HEK293T (cell line): ENCODE measurements around the gene SDHC.

Experiments used
- CTCF ChIA-PET: fragments of 350-600 bp; formaldehyde crosslinking; extraction: SDS; loops from one replicate; lab custom pipeline; 2021; ENCODE audit warnings: antibody characterized with exemption, inconsistent platforms; lab: Yijun Ruan, JAX
- POLR2A ChIA-PET: fragments of 350-600 bp; formaldehyde crosslinking; extraction: SDS; loops from one replicate; lab custom pipeline; 2020; ENCODE audit warnings: antibody characterized with exemption, inconsistent platforms; lab: Yijun Ruan, JAX
- DNase-seq: peaks from one replicate; pipeline ENCODE4 v3.0.0; 2012; ENCODE audit warnings: mixed read lengths; ENCODE audit errors: extremely low spot score
- ARNT ChIP-seq: fragments of 450-650 bp; IDR thresholded peaks from 2 replicates; pipeline ENCODE4 v1.6.1; 2017; ENCODE audit warnings: mild to moderate bottlenecking
- BHLHE40 ChIP-seq: fragments of 450-650 bp; IDR thresholded peaks from 2 replicates; pipeline ENCODE4 v1.6.1; 2016; ENCODE audit warnings: mild to moderate bottlenecking, moderate library complexity, borderline replicate concordance
- CTBP1 ChIP-seq: fragments of 450-650 bp; IDR thresholded peaks from 2 replicates; pipeline ENCODE4 v1.6.1; 2016; ENCODE audit warnings: borderline replicate concordance
- ELF4 ChIP-seq: fragments of 450-650 bp; IDR thresholded peaks from 2 replicates; pipeline ENCODE4 v1.6.1; 2017; ENCODE audit warnings: antibody characterized with exemption
- FOXA1 ChIP-seq: fragments of 450-650 bp; IDR thresholded peaks from 2 replicates; pipeline ENCODE4 v1.6.1; 2016; ENCODE audit warnings: mild to moderate bottlenecking
- FOXK2 ChIP-seq: fragments of 450-650 bp; IDR thresholded peaks from 2 replicates; pipeline ENCODE4 v1.6.1; 2016; ENCODE audit warnings: mild to moderate bottlenecking
- FOXM1 ChIP-seq: fragments of 450-650 bp; IDR thresholded peaks from 2 replicates; pipeline ENCODE4 v1.6.1; 2017; ENCODE audit warnings: mild to moderate bottlenecking, borderline replicate concordance
- HDGF ChIP-seq: fragments of 450-650 bp; IDR thresholded peaks from 2 replicates; pipeline ENCODE4 v1.6.1; 2017; ENCODE audit warnings: antibody characterized with exemption, borderline replicate concordance
- L3MBTL2 ChIP-seq: fragments of 450-650 bp; conservative IDR thresholded peaks from 2 replicates; pipeline ENCODE4 v1.6.1; 2016; ENCODE audit warnings: mild to moderate bottlenecking
- LEF1 ChIP-seq: fragments of 450-650 bp; IDR thresholded peaks from 2 replicates; pipeline ENCODE4 v1.6.1; 2017; ENCODE audit warnings: mild to moderate bottlenecking, borderline replicate concordance
- NFRKB ChIP-seq: fragments of 450-650 bp; IDR thresholded peaks from 2 replicates; pipeline ENCODE4 v1.6.1; 2016; ENCODE audit warnings: mild to moderate bottlenecking, moderate library complexity
- SP1 ChIP-seq: fragments of 450-650 bp; IDR thresholded peaks from 2 replicates; pipeline ENCODE4 v1.6.1; 2017
- SUZ12 ChIP-seq: fragments of 450-650 bp; IDR thresholded peaks from 2 replicates; pipeline ENCODE4 v1.6.1; 2016; ENCODE audit warnings: mild to moderate bottlenecking
- TARDBP ChIP-seq: fragments of 450-650 bp; IDR thresholded peaks from 2 replicates; pipeline ENCODE4 v1.6.1; 2016
- ZNF384 ChIP-seq: fragments of 450-650 bp; IDR thresholded peaks from 2 replicates; pipeline ENCODE4 v1.6.1; 2016
- TF ChIP-seq, protein P1 (sequence below): fragments of 450-650 bp; IDR thresholded peaks from 2 replicates; pipeline ENCODE4 v1.6.1; 2016

Gene SDHC

DNA sequence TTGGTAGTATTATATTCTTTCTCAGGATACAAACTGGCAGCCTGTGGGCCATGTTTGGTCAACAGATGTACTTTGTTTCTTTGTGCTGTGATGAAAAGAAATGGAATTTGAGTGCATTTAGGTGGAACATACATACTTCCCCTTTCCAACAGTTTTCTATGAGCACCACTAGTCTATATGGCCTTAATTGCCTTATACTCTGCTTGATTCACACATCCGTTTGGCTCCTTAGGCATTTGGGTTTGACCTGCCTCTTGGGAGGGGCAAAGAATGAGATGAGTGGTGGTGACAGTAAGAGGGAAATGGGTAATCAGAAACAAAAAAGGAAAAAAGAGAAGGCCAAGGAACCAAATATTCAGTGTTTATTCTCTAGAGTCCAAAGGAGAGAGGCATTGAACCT lies 36.5 kb downstream of the SDHC start:
- POLR2A ChIA-PET: no interaction called here
- DNase-seq: no peak
- CTCF ChIA-PET: no interaction called here

DNA sequence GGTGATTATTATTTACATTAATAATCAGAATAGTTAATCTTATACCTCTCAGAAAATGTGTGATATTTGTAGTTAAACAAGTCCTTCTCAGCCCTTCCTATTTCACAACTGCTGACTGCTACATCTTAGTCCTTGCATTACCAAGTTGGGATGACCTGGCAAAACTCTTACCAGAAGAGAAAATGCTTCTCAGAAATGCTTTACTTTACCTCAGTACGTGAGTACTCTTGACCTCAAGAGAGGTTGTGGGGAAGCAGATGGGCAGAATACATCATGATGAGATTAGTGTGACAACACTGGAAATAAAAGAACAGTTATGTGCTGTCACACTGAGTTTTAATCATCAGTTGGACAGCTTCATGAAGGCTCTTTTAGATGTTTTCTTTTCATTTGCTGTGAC lies 37.3 kb downstream of the SDHC start:
- POLR2A ChIA-PET: interaction anchor here (1.3 kb wide), 1 partner anchor 37 kb away, joined by 3 read pairs; no protein-coding TSS in a partner anchor
- CTCF ChIA-PET: no interaction called here
- TF ChIP-seq HDGF: no peak
- TF ChIP-seq FOXK2: no peak
- TF ChIP-seq LEF1: no peak
- TF ChIP-seq ZNF384: no peak
- TF ChIP-seq NFRKB: no peak
- TF ChIP-seq FOXM1: no peak
- no peak for TF ChIP-seq SUZ12
- TF ChIP-seq, protein P1, sequence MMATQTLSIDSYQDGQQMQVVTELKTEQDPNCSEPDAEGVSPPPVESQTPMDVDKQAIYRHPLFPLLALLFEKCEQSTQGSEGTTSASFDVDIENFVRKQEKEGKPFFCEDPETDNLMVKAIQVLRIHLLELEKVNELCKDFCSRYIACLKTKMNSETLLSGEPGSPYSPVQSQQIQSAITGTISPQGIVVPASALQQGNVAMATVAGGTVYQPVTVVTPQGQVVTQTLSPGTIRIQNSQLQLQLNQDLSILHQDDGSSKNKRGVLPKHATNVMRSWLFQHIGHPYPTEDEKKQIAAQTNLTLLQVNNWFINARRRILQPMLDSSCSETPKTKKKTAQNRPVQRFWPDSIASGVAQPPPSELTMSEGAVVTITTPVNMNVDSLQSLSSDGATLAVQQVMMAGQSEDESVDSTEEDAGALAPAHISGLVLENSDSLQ: no peak
- no peak for TF ChIP-seq BHLHE40
- TF ChIP-seq TARDBP: no peak
- DNase-seq: no peak

More for the DNA sequence above, 36.5 kb downstream of the SDHC start:
- TF ChIP-seq FOXK2: no peak
- no peak for TF ChIP-seq ZNF384
- no peak for TF ChIP-seq SP1
- TF ChIP-seq NFRKB: no peak
- TF ChIP-seq LEF1: no peak
- TF ChIP-seq SUZ12: no peak
- no peak for TF ChIP-seq L3MBTL2
- no peak for TF ChIP-seq BHLHE40
- no peak for TF ChIP-seq TARDBP
- TF ChIP-seq FOXA1: no peak
- no peak for TF ChIP-seq FOXM1
- no peak for TF ChIP-seq HDGF
- TF ChIP-seq ARNT: no peak
- no peak for TF ChIP-seq CTBP1

DNA sequence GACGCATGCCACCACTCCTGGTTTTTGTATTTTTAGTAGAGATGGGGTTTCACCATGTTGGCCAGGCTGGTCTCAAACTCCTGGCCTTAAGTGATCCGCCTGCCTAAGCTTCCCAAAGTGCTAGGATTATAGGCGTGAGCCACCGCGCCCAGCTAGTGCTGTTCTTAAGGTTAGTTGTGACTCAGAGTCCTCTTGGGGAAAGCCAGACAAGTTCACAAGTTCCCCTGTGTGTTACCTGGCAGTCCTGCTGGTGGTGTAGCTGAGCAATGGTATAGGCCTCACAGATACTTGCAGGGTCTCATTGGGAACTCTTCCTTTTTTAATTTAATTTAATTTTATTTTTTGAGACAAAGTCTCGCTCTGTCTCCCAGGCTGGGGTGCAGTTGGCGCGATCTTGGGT lies 42.9 kb downstream of the SDHC start:
- ChIA-PET POLR2A (no interaction called here), CTCF (no interaction called here)
- DNase-seq: no peak
- no peak for TF ChIP-seq FOXM1
- no peak for TF ChIP-seq FOXA1
- TF ChIP-seq SUZ12: no peak
- no peak for TF ChIP-seq L3MBTL2
- no peak for TF ChIP-seq CTBP1
- TF ChIP-seq, protein P1: no peak

DNA sequence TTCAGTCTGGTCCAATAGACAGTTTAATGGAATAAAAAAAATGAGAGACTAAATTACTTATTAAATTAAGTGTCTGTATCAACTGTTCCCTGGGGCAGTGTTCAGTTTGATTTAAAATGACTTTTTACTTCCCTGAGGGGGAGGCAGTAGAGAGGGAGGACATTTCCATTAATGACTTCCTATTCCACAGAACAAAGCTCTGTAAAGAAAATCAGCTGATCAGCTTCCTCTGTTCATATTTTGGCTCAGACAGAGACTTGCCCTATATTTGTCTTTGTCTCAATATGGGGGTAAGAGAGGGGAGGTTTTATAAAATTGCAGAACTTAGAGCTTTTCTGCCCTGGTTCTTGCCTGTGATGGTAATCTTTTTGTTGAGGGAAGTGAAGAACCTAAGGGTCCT lies 45.1 kb downstream of the SDHC start:
- POLR2A ChIA-PET: no interaction called here
- CTCF ChIA-PET: no interaction called here
- DNase-seq: no peak
- TF ChIP-seq FOXA1 (no peak), SP1 (no peak), TARDBP (no peak), FOXM1 (no peak), CTBP1 (no peak), L3MBTL2 (no peak), HDGF (no peak), BHLHE40 (no peak), LEF1 (no peak), NFRKB (no peak), ELF4 (no peak), ZNF384 (no peak), FOXK2 (no peak), ARNT (no peak), SUZ12 (no peak)
- TF ChIP-seq, protein P1: no peak

DNA sequence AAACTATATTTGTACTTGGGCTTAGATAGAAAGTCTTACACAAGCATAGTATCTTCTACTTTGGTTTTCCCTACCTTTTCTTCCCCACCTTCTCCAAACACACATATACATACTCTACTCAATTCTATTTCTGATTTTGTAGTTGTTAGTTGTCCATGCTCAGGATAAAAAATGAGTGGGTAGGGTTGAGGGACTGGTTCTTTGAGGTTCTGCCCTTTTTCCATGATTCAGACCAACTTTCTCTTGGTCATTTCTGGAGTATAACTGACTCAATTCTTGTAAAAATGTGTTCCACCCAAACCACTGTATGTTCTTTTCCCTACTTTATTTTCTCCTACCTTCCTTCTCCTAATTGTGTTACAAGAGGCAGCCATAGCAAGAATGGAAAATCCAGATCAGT lies 50.2 kb downstream of the SDHC start:
- no peak for DNase-seq
- TF ChIP-seq FOXK2: no peak
- TF ChIP-seq LEF1: no peak
- TF ChIP-seq FOXM1: no peak
- no peak for TF ChIP-seq L3MBTL2
- TF ChIP-seq BHLHE40: no peak
- no peak for TF ChIP-seq SP1
- TF ChIP-seq SUZ12: no peak
- ChIA-PET CTCF (no interaction called here), POLR2A (no interaction called here)

DNA sequence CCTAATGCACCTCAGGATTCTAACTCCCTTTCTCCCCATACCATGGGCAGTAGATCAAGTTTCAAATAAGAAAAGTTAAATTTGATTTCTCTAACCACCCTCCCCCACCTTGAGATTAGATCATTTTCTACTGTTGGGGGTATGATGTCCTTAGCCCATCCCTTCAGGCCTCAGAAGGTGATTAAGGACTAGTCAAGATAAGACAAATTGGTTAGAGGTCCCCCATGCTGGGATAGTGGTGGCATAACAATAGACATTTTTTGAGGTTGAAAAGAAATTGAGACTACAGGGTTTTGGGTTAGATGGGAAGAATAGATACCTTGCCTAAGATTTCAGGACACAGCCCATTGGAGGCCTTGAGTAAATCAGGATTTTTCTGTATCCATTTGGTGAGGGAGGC lies 51.0 kb downstream of the SDHC start:
- DNase-seq: no peak
- TF ChIP-seq ARNT: no peak
- no peak for TF ChIP-seq SP1
- no peak for TF ChIP-seq NFRKB
- TF ChIP-seq BHLHE40: no peak
- TF ChIP-seq SUZ12: no peak
- TF ChIP-seq ELF4: no peak
- no peak for TF ChIP-seq HDGF
- no peak for TF ChIP-seq FOXA1
- no peak for TF ChIP-seq LEF1
- no peak for TF ChIP-seq CTBP1
- TF ChIP-seq, protein P1: no peak
- no peak for TF ChIP-seq FOXM1
- no peak for TF ChIP-seq L3MBTL2
- no peak for TF ChIP-seq TARDBP
- ChIA-PET CTCF (no interaction called here), POLR2A (no interaction called here)
